B cell (primary cell): ENCODE results near the gene UBB. TPM values are rescaled to one million over a fixed set of nuclear protein-coding genes. Genes with fewer than 3 reads are reported as not detected.

Source experiments
- ATAC-seq: fragments of 200-7000 bp; cut with Tn5 transposase; one replicate; pipeline ENCODE4 v1.10.0; 2021; ENCODE audit warnings: low read depth, mild to moderate bottlenecking, moderate number of reproducible peaks, moderate library complexity
- CTCF ChIA-PET: fragments of 350-600 bp; sonication (Branson Sonifier 250); formaldehyde crosslinking; loops from one replicate; lab custom pipeline; 2021; ENCODE audit warnings: antibody characterized with exemption, inconsistent platforms; lab: Charles Lee
- POLR2A ChIA-PET: fragments of 350-600 bp; sonication (Branson Sonifier 250); formaldehyde crosslinking; loops from one replicate; lab custom pipeline; 2021; ENCODE audit warnings: antibody characterized with exemption; lab: Charles Lee
- DNase-seq: peaks from one replicate; pipeline ENCODE4 v3.0.0; 2013
- H2AFZ ChIP-seq: 2 replicates; pipeline ENCODE4 v1.6.1; 2012; ENCODE audit warnings: mild to moderate bottlenecking, low read depth, low read length; ENCODE audit not compliant: insufficient read depth, poor library complexity, severe bottlenecking
- H3K27ac ChIP-seq, 2 donors: 1 replicate in 1 of 2; 2 replicates in 1 of 2; pipeline ENCODE4 v1.5.1; 2012 to 2013; ENCODE audit warnings: low read length in 2 of 2, mild to moderate bottlenecking in 2 of 2, moderate library complexity in 1 of 2
- H3K27me3 ChIP-seq, 4 experiments: fragments of 200-600 bp in 1 of 4; sonication (generic) in 1 of 4; replicated peaks in 1 of 4; 1 replicate in 2 of 4; 2 replicates in 2 of 4; pipeline versions ENCODE4 v1.6.1 to v1.7.0; 2013 to 2016; ENCODE audit warnings: low read length in 3 of 4, mild to moderate bottlenecking in 2 of 4, mixed read lengths in 1 of 4, moderate library complexity in 1 of 4; ENCODE audit not compliant: insufficient read depth in 4 of 4, control insufficient read depth in 3 of 4; ENCODE audit errors: control extremely low read depth in 1 of 4
- H3K36me3 ChIP-seq, 2 experiments: replicated peaks in 1 of 2; 1 replicate in 1 of 2; 2 replicates in 1 of 2; pipeline versions ENCODE4 v1.6.1 to v1.7.1; 2013; ENCODE audit warnings: low read length in 1 of 2; ENCODE audit not compliant: insufficient read depth in 2 of 2, control insufficient read depth in 1 of 2; ENCODE audit errors: control extremely low read depth in 1 of 2, extremely low read depth in 1 of 2
- H3K4me1 ChIP-seq, 2 donors: fragments of 200-600 bp in 1 of 2; sonication (generic) in 1 of 2; 1 replicate in 1 of 2; 2 replicates in 1 of 2; pipeline versions ENCODE4 v1.5.1 to v1.6.1; 2013 to 2017; ENCODE audit warnings: low read length in 2 of 2; ENCODE audit not compliant: control insufficient read depth in 2 of 2, insufficient read depth in 2 of 2
- H3K4me2 ChIP-seq: replicated peaks from 2 replicates; pipeline ENCODE3; 2012; ENCODE audit warnings: mild to moderate bottlenecking, low read depth, low read length; ENCODE audit not compliant: poor library complexity, severe bottlenecking
- H3K4me3 ChIP-seq, 5 experiments: fragments of 200-600 bp in 1 of 5; sonication (generic) in 1 of 5; 1 replicate in 3 of 5; 2 replicates in 2 of 5; pipeline versions ENCODE4 v1.5.1 to v1.7.0; 2011 to 2016; ENCODE audit warnings: low read length in 4 of 5, mild to moderate bottlenecking in 4 of 5, low read depth in 2 of 5, control low read depth in 1 of 5, moderate library complexity in 1 of 5; ENCODE audit not compliant: insufficient read depth in 1 of 5; ENCODE audit errors: control extremely low read depth in 1 of 5, extremely low read depth in 1 of 5
- H3K79me2 ChIP-seq: fragments of 200-600 bp; sonication (generic); one replicate; pipeline ENCODE4 v1.6.0; 2016; ENCODE audit warnings: low read length; ENCODE audit not compliant: control insufficient read depth, insufficient read depth
- H3K9ac ChIP-seq: fragments of 200-600 bp; sonication (generic); 2 replicates; pipeline ENCODE4 v1.6.1; 2017; ENCODE audit warnings: mild to moderate bottlenecking, low read length, moderate library complexity
- H3K9me3 ChIP-seq, 3 donors: one replicate each; pipeline versions ENCODE4 v1.6.1 to v1.7.1; 2013; ENCODE audit warnings: low read length in 2 of 3; ENCODE audit not compliant: control insufficient read depth in 2 of 3, insufficient read depth in 1 of 3; ENCODE audit errors: control extremely low read depth in 1 of 3
- H4K20me1 ChIP-seq: 2 replicates; pipeline ENCODE4 v1.6.0; 2012; ENCODE audit warnings: mild to moderate bottlenecking, low read length; ENCODE audit not compliant: insufficient read depth, control insufficient read depth, poor library complexity, severe bottlenecking
- H3K27ac Mint-ChIP-seq: one replicate; pipeline ENCODE4 v1.8.0; 2021; ENCODE audit warnings: mixed read lengths
- H3K27me3 Mint-ChIP-seq: one replicate; pipeline ENCODE4 v1.8.0; 2021; ENCODE audit warnings: mixed read lengths
- H3K4me1 Mint-ChIP-seq: one replicate; pipeline ENCODE4 v1.8.0; 2021; ENCODE audit warnings: mixed read lengths
- H3K4me3 Mint-ChIP-seq: one replicate; pipeline ENCODE4 v1.8.0; 2021; ENCODE audit warnings: mixed read lengths
- H3K9me3 Mint-ChIP-seq: one replicate; pipeline ENCODE4 v1.8.0; 2022; ENCODE audit warnings: mixed read lengths; ENCODE audit not compliant: insufficient read depth
- CTCF ChIP-seq: fragments of 200-600 bp; IDR thresholded peaks from one replicate; pipeline ENCODE4 v1.8.0; 2022; ENCODE audit warnings: antibody characterized with exemption, mild to moderate bottlenecking
- EZH2 ChIP-seq: IDR thresholded peaks from 2 replicates; pipeline ENCODE4 v1.6.1; 2012; ENCODE audit warnings: borderline replicate concordance, low read depth, mild to moderate bottlenecking, moderate library complexity, low read length; ENCODE audit not compliant: insufficient read depth, poor library complexity, severe bottlenecking
- WGBS: methylation state at CpG from one replicate; pipeline ENCODE4 v1.1.5; 2013; ENCODE audit warnings: missing lambda C conversion rate; ENCODE audit not compliant: insufficient coverage; 5-methylcytosine and 5-hydroxymethylcytosine counted together
- intact Hi-C: fragments of 100-400 bp; cut with micrococcal nuclease; formaldehyde crosslinking; loops from one replicate; pipeline ENCODE4 v1.10.0; 2022
- polyA plus RNA-seq: library from polyadenylated mRNA; depleted of rRNA; stranded (reverse); fragments of >200 nt; gene quantifications from 2 replicates; pipeline ENCODE4 v1.2.3, GENCODE V29; 2012
- total RNA-seq, 2 donors: library from RNA; stranded (reverse); fragments of 120-200 nt in 1 of 2; gene quantifications; 1 replicate in 1 of 2; 2 replicates in 1 of 2; pipeline versions ENCODE4 v1.2.3 to v1.2.4, GENCODE V29; 2013 to 2022

Gene UBB
- total and polyA plus RNA-seq, 2 donors (not counting 1 experiment from before 2014, with no cell fraction given), result 769 to 1,866 TPM

GRCh38 chr17:16364625-16365024 lies 16.3 kb upstream of the UBB start:
- H3K9me3 ChIP-seq, result no peaks in the 10 kb centered on the region
- intact Hi-C loops, result loop anchor here (2.0 kb wide), 1 partner anchor 224 kb away; no protein-coding TSS in a partner anchor
- H3K27me3 ChIP-seq, result no peaks in the 10 kb centered on the region
- POLR2A ChIA-PET, result interaction anchor here (0.7 to 1.2 kb wide), 4 partner anchors 11 to 74 kb away, joined by 3 to 4 read pairs (median 3); partner anchors contain the start of genes CENPV and UBB
- H2AFZ ChIP-seq, result no peak overlapping the region
- H3K36me3 ChIP-seq, result no peaks in the 10 kb centered on the region
- no peak overlapping the region for H3K27ac ChIP-seq
- H3K4me3 ChIP-seq, result no peak overlapping the region
- no peaks in the 10 kb centered on the region for H3K79me2 ChIP-seq
- ATAC-seq, result no peak
- Mint-ChIP-seq H3K27me3 (no peaks in the 10 kb centered on the region), H3K27ac (no peak overlapping the region), H3K4me3 (no peak overlapping the region), H3K4me1 (no peaks in the 10 kb centered on the region), H3K9me3 (no peaks in the 10 kb centered on the region)
- TF ChIP-seq CTCF, result no peak
- TF ChIP-seq EZH2, result no peak
- H3K4me2 ChIP-seq, result no peak overlapping the region
- H3K9ac ChIP-seq, result no peak overlapping the region
- CTCF ChIA-PET, result interaction anchor here (0.6 to 8.0 kb wide), 30 partner anchors 9 to 225 kb away, joined by 3 to 158 read pairs (median 6); partner anchors contain the start of genes CENPV, TRPV2 and UBB
- no peak for DNase-seq
- peaks cover 0 to 4% of the 10 kb centered on the region in 2 donors for H3K4me1 ChIP-seq
- no peaks in the 10 kb centered on the region for H4K20me1 ChIP-seq

- POLR2A ChIA-PET, result no interaction called here
- H3K79me2 ChIP-seq, result no peaks in the 10 kb centered on the region
- H3K9ac ChIP-seq, result no peak overlapping the region
- H4K20me1 ChIP-seq, result no peaks in the 10 kb centered on the region
- no peak for DNase-seq
- intact Hi-C loops, result no loop called here
- H3K4me2 ChIP-seq, result no peak overlapping the region
- no peaks in the 10 kb centered on the region for H3K4me1 Mint-ChIP-seq
- no peak overlapping the region for H3K4me3 Mint-ChIP-seq
- ATAC-seq, result no peak
- H3K9me3 Mint-ChIP-seq, result no peaks in the 10 kb centered on the region
- no peaks in the 10 kb centered on the region for H3K4me1 ChIP-seq
- H3K36me3 ChIP-seq, result no peaks in the 10 kb centered on the region
- CTCF ChIA-PET, result interaction anchor here (0.6 to 4.8 kb wide), 2 partner anchors 7 to 56 kb away, joined by 3 to 24 read pairs; no protein-coding TSS in a partner anchor
- no peak overlapping the region for H2AFZ ChIP-seq
- no peaks in the 10 kb centered on the region for H3K9me3 ChIP-seq
- WGBS, result 83% methylated on average over 1 of the region's 5 CpGs
- H3K27me3 Mint-ChIP-seq, result no peaks in the 10 kb centered on the region
- H3K27me3 ChIP-seq, result no peaks in the 10 kb centered on the region
- H3K4me3 ChIP-seq, result no peak overlapping the region
- H3K27ac ChIP-seq, result no peak overlapping the region
- H3K27ac Mint-ChIP-seq, result no peak overlapping the region
- TF ChIP-seq CTCF (no peak), EZH2 (no peak)
Measured at GRCh38 chr17:16371742-16372141, 9.1 kb upstream of the UBB start.
